ENCODE measurements around the gene XYLT2. TPM values are rescaled to one million over a fixed set of nuclear protein-coding genes. Genes with fewer than 3 reads are reported as not detected.
A peak's percentile ranks its signal among the peaks of the same experiment; 100 is the strongest.

The XYLT2 gene
- polyA plus RNA-seq, 3 donors, result 4.4 to 10.2 (median 4.4) TPM

- intact Hi-C loops (cut with micrococcal nuclease), result no loop called here
- H3K4me1 ChIP-seq (ENCODE audit: control insufficient read depth in 1 of 2, insufficient read depth in 2 of 2, low read length in 2 of 2), result no peaks in the 10 kb centered on the region
- peaks cover 99 to 100% of the 10 kb centered on the region in 2 donors for H3K36me3 ChIP-seq (replicated peaks in 1 of 2; ENCODE audit: control insufficient read depth in 1 of 2, insufficient read depth in 2 of 2, low read length in 2 of 2)
- no peaks in the 10 kb centered on the region for H3K27me3 ChIP-seq (ENCODE audit: control insufficient read depth in 2 of 2, insufficient read depth in 2 of 2, low read length in 2 of 2)
- no peaks in the 10 kb centered on the region for H3K9me3 Mint-ChIP-seq
- H3K27me3 Mint-ChIP-seq (ENCODE audit: low read depth in 3 of 3), result peaks cover 0 to 2% (median 0%) of the 10 kb centered on the region in 3 donors
- H3K9me3 ChIP-seq (replicated peaks in 1 of 2; ENCODE audit: control insufficient read depth in 1 of 2, insufficient read depth in 1 of 2, low read length in 2 of 2), result no peaks in the 10 kb centered on the region
- H3K4me2 ChIP-seq (replicated peaks; ENCODE audit: extremely low read depth, low read length, poor library complexity, severe bottlenecking), result no peak overlapping the region
- peaks cover 38% of the 10 kb centered on the region for H4K20me1 ChIP-seq (ENCODE audit: insufficient read depth, low read length)
- H3K27ac Mint-ChIP-seq, result peak overlapping the region in 1 of 7 donors; percentile 12
- 89% methylated on average over 2 of the region's 3 CpGs for WGBS (ENCODE audit: insufficient coverage)
- H2AFZ ChIP-seq (ENCODE audit: insufficient read depth, low read depth, low read length, poor library complexity, severe bottlenecking), result no peak overlapping the region
- no peak for DNase-seq
- H3K9ac ChIP-seq (ENCODE audit: insufficient read depth, low read length, poor library complexity, severe bottlenecking), result no peak overlapping the region
- H3K4me3 ChIP-seq (replicated peaks in 1 of 3; ENCODE audit: low read depth in 2 of 3, low read length in 3 of 3), result no peak overlapping the region
- peaks cover 95 to 100% of the 10 kb centered on the region in 2 donors for H3K36me3 Mint-ChIP-seq
- H3K79me2 ChIP-seq (ENCODE audit: insufficient read depth, low read length), result peaks cover 17% of the 10 kb centered on the region
- TF ChIP-seq, protein P1, sequence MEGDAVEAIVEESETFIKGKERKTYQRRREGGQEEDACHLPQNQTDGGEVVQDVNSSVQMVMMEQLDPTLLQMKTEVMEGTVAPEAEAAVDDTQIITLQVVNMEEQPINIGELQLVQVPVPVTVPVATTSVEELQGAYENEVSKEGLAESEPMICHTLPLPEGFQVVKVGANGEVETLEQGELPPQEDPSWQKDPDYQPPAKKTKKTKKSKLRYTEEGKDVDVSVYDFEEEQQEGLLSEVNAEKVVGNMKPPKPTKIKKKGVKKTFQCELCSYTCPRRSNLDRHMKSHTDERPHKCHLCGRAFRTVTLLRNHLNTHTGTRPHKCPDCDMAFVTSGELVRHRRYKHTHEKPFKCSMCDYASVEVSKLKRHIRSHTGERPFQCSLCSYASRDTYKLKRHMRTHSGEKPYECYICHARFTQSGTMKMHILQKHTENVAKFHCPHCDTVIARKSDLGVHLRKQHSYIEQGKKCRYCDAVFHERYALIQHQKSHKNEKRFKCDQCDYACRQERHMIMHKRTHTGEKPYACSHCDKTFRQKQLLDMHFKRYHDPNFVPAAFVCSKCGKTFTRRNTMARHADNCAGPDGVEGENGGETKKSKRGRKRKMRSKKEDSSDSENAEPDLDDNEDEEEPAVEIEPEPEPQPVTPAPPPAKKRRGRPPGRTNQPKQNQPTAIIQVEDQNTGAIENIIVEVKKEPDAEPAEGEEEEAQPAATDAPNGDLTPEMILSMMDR (IDR thresholded peaks at IDR 0.05), result no peak
- H3K27ac ChIP-seq (ENCODE audit: low read depth in 1 of 2, low read length in 2 of 2), result no peak overlapping the region
- H3K4me1 Mint-ChIP-seq, result peaks cover under 1% of the 10 kb centered on the region
- no peak overlapping the region for H3K4me3 Mint-ChIP-seq
Measured at GRCh38 chr17:50386510-50386909, 40.6 kb downstream of the XYLT2 start.

DNA sequence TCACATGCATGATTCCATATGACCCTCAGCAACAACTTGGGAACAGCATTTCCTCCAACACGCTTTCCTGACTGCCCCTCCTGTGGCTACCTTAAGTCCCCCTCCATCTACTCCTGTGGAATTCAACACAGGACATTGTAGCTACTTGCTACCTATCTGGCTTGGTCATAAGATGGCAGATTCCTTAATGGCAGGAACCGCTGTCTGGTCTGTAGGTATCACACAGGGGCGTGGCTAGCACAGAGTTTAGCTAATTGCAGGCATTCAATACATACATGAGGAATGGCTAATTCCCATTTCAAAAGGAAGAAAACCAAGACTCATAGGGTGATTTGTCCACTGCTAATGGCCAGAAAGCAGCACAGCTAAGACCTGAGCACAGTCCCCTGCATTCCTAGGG, 42.8 kb downstream of the XYLT2 start:
- Histone ChIP-seq H3K36me3 (replicated peaks in 1 of 2; ENCODE audit: control insufficient read depth in 1 of 2, insufficient read depth in 2 of 2, low read length in 2 of 2) (peaks cover 99 to 100% of the 10 kb centered on the region in 2 donors), H3K9ac (ENCODE audit: insufficient read depth, low read length, poor library complexity, severe bottlenecking) (no peak overlapping the region), H4K20me1 (ENCODE audit: insufficient read depth, low read length) (peaks cover 46% of the 10 kb centered on the region), H3K79me2 (ENCODE audit: insufficient read depth, low read length) (peaks cover 26% of the 10 kb centered on the region), H3K27ac (ENCODE audit: low read depth in 1 of 2, low read length in 2 of 2) (no peak overlapping the region), H2AFZ (ENCODE audit: insufficient read depth, low read depth, low read length, poor library complexity, severe bottlenecking) (no peak overlapping the region), H3K4me2 (replicated peaks; ENCODE audit: extremely low read depth, low read length, poor library complexity, severe bottlenecking) (no peak overlapping the region), H3K27me3 (ENCODE audit: control insufficient read depth in 2 of 2, insufficient read depth in 2 of 2, low read length in 2 of 2) (no peaks in the 10 kb centered on the region), H3K4me1 (ENCODE audit: control insufficient read depth in 1 of 2, insufficient read depth in 2 of 2, low read length in 2 of 2) (no peaks in the 10 kb centered on the region), H3K9me3 (replicated peaks in 1 of 2; ENCODE audit: control insufficient read depth in 1 of 2, insufficient read depth in 1 of 2, low read length in 2 of 2) (no peaks in the 10 kb centered on the region), H3K4me3 (replicated peaks in 1 of 3; ENCODE audit: low read depth in 2 of 3, low read length in 3 of 3) (no peak overlapping the region)
- peaks cover 97 to 100% of the 10 kb centered on the region in 2 donors for H3K36me3 Mint-ChIP-seq
- no peak for DNase-seq
- intact Hi-C loops (cut with micrococcal nuclease), result no loop called here
- 100% methylated on average over 2 of the region's 3 CpGs for WGBS (ENCODE audit: insufficient coverage)
- H3K27me3 Mint-ChIP-seq (ENCODE audit: low read depth in 3 of 3), result peaks cover 0 to 2% (median 0%) of the 10 kb centered on the region in 3 donors
- H3K9me3 Mint-ChIP-seq, result no peaks in the 10 kb centered on the region
- peak overlapping the region in 1 of 7 donors; percentile 70 for H3K27ac Mint-ChIP-seq
- TF ChIP-seq, protein P1 (IDR thresholded peaks at IDR 0.05), result no peak
- peaks cover 6% of the 10 kb centered on the region for H3K4me1 Mint-ChIP-seq
- no peak overlapping the region for H3K4me3 Mint-ChIP-seq
